ENCODE measurements around the gene SUPT20H.

DNA sequence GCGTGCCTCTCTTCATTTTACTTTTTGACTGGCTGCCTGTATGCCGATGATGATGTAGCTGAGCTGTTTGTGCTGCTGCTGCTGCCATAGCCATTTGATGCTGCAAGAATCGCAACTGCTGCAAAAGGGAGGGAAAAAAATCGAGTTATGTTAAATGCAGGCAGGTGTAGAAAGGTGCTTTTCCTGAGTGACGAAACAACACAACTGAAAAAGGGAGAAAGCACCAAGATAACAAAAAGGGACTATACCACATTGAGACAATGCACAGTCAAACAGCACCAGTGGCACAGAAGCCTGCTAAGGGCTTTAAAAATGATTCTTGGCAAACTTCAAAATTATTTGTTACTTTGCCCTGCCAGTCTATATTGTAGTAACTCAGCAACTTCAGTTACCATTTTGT is 49.8 kb downstream of the SUPT20H start:
- TF ChIP-seq EP300 (IDR thresholded peaks at IDR 0.05; ENCODE audit: low read depth) = no peak
- TF ChIP-seq, protein P1, sequence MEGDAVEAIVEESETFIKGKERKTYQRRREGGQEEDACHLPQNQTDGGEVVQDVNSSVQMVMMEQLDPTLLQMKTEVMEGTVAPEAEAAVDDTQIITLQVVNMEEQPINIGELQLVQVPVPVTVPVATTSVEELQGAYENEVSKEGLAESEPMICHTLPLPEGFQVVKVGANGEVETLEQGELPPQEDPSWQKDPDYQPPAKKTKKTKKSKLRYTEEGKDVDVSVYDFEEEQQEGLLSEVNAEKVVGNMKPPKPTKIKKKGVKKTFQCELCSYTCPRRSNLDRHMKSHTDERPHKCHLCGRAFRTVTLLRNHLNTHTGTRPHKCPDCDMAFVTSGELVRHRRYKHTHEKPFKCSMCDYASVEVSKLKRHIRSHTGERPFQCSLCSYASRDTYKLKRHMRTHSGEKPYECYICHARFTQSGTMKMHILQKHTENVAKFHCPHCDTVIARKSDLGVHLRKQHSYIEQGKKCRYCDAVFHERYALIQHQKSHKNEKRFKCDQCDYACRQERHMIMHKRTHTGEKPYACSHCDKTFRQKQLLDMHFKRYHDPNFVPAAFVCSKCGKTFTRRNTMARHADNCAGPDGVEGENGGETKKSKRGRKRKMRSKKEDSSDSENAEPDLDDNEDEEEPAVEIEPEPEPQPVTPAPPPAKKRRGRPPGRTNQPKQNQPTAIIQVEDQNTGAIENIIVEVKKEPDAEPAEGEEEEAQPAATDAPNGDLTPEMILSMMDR (IDR thresholded peaks at IDR 0.05) = no peak
- no peak for TF ChIP-seq POLR2A (IDR thresholded peaks at IDR 0.05)
